Fibroblast of lung (primary cell): Measurements from ENCODE around the gene PLEKHA6. TPM values are rescaled to one million over a fixed set of nuclear protein-coding genes. Genes with fewer than 3 reads are reported as not detected.

Experiments
- DNase-seq, 2 donors: peaks; one replicate each; pipeline versions ENCODE4 v3.0.0 to v3.0.0-alpha.2; 2010; ENCODE audit warnings: low read depth in 2 of 2
- H2AFZ ChIP-seq: 2 replicates; pipeline ENCODE4 v1.5.1; 2012; ENCODE audit warnings: low read length, control low read depth, inconsistent platforms
- H3K27ac ChIP-seq: 2 replicates; pipeline ENCODE4 v1.5.1; 2011; ENCODE audit warnings: low read length, control low read depth; ENCODE audit not compliant: insufficient read depth
- H3K27me3 ChIP-seq: 2 replicates; pipeline ENCODE4 v1.5.1; 2011; ENCODE audit warnings: mild to moderate bottlenecking, low read length; ENCODE audit not compliant: control insufficient read depth, insufficient read depth
- H3K36me3 ChIP-seq: 2 replicates; pipeline ENCODE4 v1.5.1; 2011; ENCODE audit warnings: low read length; ENCODE audit not compliant: control insufficient read depth, insufficient read depth
- H3K4me1 ChIP-seq: 2 replicates; pipeline ENCODE4 v1.5.1; 2011; ENCODE audit warnings: low read length; ENCODE audit not compliant: control insufficient read depth, insufficient read depth; ENCODE audit errors: extremely low read depth
- H3K4me2 ChIP-seq: 2 replicates; pipeline ENCODE4 v1.5.1; 2011; ENCODE audit warnings: low read length, control low read depth; ENCODE audit not compliant: insufficient read depth; ENCODE audit errors: extremely low read depth
- H3K4me3 ChIP-seq, 4 experiments: fragments of 200-600 bp in 1 of 4; sonication (generic) in 1 of 4; replicated peaks in 1 of 4; 2 replicates each; pipeline ENCODE4 v1.5.1; 2011 to 2016; ENCODE audit warnings: low read length in 4 of 4, low read depth in 3 of 4, mild to moderate bottlenecking in 3 of 4, control low read depth in 2 of 4, inconsistent platforms in 1 of 4, mixed read lengths in 1 of 4; ENCODE audit not compliant: insufficient read depth in 1 of 4; ENCODE audit errors: control extremely low read depth in 1 of 4
- H3K79me2 ChIP-seq: 2 replicates; pipeline ENCODE4 v1.5.1; 2012; ENCODE audit warnings: mild to moderate bottlenecking, low read length, inconsistent platforms; ENCODE audit not compliant: control insufficient read depth, insufficient read depth
- H3K9ac ChIP-seq: 2 replicates; pipeline ENCODE4 v1.5.1; 2011; ENCODE audit warnings: mild to moderate bottlenecking, low read length, control low read depth; ENCODE audit not compliant: insufficient read depth
- H3K9me3 ChIP-seq: 2 replicates; pipeline ENCODE4 v1.5.1; 2012; ENCODE audit warnings: low read depth, low read length; ENCODE audit not compliant: control insufficient read depth, insufficient read depth
- H4K20me1 ChIP-seq: 2 replicates; pipeline ENCODE4 v1.5.1; 2011; ENCODE audit warnings: low read length; ENCODE audit not compliant: control insufficient read depth, insufficient read depth; ENCODE audit errors: extremely low read depth
- EZH2 ChIP-seq: IDR thresholded peaks from 2 replicates; pipeline ENCODE4 v1.5.1; 2012; ENCODE audit warnings: low read length, control low read depth, mild to moderate bottlenecking; ENCODE audit errors: missing control alignments
- polyA plus RNA-seq, 2 donors: library from polyadenylated mRNA; depleted of rRNA in 1 of 2; stranded (reverse) in 1 of 2; unstranded in 1 of 2; fragments of >200 nt; gene quantifications; 2 replicates each; pipeline ENCODE4 v1.2.1, GENCODE V29; 2011 to 2012; ENCODE audit warnings: missing spikeins in 1 of 2
- total RNA-seq: library from RNA; depleted of rRNA; stranded (reverse); fragments of >200 nt; gene quantifications from 2 replicates; pipeline ENCODE4 v1.2.1, GENCODE V29; 2014
- TF ChIP-seq, protein P1 (sequence below), 2 donors: IDR thresholded peaks in 1 of 2; conservative IDR thresholded peaks in 1 of 2; 1 replicate in 1 of 2; 2 replicates in 1 of 2; pipeline ENCODE4 v1.5.1; 2011 to 2012; ENCODE audit warnings: low read length in 2 of 2, control low read depth in 1 of 2, inconsistent platforms in 1 of 2, low read depth in 1 of 2, mild to moderate bottlenecking in 1 of 2

The PLEKHA6 gene
- total and polyA plus RNA-seq, 2 donors (not counting 1 experiment from before 2014, with no cell fraction given), result 3.8 to 4.3 TPM

DNA sequence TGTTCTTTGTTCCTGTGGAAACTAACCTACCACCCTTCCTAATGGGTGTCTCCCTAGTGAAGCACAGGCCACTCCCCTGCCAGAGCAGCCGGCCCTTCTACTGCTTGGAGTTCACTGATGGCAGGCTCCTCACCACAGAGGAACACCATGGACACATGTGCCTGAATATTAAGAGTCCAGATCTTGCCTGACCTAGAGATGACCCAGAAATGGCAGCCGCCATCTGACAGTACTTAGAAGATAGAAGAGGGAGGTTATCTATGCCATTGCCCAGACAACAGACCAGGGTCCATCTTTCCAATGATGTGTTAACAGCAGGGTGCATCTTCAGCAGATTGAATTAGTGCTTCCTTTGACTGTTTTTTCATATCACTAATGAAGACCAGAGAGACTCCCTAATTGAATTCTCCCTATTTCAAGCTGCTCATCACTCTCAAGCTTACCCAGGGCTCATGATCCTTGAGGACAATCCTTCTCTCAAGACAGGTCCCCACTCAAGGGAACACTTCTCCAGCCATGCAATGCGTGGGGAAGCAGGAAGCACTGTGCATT, 59.8 kb downstream of the PLEKHA6 start:
- no peak for TF ChIP-seq EZH2
- TF ChIP-seq, protein P1, sequence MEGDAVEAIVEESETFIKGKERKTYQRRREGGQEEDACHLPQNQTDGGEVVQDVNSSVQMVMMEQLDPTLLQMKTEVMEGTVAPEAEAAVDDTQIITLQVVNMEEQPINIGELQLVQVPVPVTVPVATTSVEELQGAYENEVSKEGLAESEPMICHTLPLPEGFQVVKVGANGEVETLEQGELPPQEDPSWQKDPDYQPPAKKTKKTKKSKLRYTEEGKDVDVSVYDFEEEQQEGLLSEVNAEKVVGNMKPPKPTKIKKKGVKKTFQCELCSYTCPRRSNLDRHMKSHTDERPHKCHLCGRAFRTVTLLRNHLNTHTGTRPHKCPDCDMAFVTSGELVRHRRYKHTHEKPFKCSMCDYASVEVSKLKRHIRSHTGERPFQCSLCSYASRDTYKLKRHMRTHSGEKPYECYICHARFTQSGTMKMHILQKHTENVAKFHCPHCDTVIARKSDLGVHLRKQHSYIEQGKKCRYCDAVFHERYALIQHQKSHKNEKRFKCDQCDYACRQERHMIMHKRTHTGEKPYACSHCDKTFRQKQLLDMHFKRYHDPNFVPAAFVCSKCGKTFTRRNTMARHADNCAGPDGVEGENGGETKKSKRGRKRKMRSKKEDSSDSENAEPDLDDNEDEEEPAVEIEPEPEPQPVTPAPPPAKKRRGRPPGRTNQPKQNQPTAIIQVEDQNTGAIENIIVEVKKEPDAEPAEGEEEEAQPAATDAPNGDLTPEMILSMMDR (conservative IDR thresholded peaks at IDR 0.05 in 1 of 2, IDR thresholded peaks at IDR 0.05 in 1 of 2; ENCODE audit: low read depth in 1 of 2, low read length in 2 of 2), result no peak
- Histone ChIP-seq H3K4me2 (no peak overlapping the region), H3K27me3 (peaks cover under 1% of the 10 kb centered on the region), H3K4me1 (peaks cover 24% of the 10 kb centered on the region), H3K27ac (no peak overlapping the region), H3K4me3 (no peak overlapping the region), H4K20me1 (no peaks in the 10 kb centered on the region), H3K79me2 (no peaks in the 10 kb centered on the region), H3K9ac (no peak overlapping the region), H3K9me3 (no peaks in the 10 kb centered on the region), H3K36me3 (no peaks in the 10 kb centered on the region), H2AFZ (no peak overlapping the region)
- DNase-seq, result no peak

DNA sequence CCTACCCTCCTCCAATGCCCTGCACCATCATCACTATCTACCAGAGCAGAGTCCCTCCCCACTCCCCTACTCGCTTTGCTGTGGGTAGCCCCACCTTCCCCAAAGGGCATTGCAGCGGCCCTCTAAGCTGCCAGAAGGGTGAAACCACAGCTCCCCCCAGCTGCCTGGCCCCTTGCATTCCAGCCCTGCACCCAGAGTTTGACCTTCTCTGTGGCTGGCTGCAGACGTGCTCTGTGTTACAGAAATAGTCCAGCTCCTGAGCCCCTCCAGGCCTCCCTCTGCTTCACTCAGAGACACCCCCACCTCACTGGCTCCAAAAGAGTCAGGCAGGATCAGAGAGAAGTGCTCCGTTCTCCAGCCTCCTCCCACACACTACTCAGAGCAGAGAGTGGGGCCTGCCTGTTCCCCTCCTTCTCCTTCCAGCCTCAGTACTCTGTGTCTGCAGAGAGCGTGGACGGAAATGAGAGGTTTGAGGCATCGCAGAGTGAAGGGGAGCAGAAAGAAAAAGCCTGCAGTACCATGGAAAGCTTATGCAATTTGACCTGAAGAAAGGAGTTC, 63.2 kb downstream of the PLEKHA6 start:
- H3K4me2 ChIP-seq, result peak overlapping the region; percentile 9
- H3K4me1 ChIP-seq, result peaks cover 34% of the 10 kb centered on the region
- H3K79me2 ChIP-seq, result no peaks in the 10 kb centered on the region
- H3K27ac ChIP-seq, result no peak overlapping the region
- H4K20me1 ChIP-seq, result no peaks in the 10 kb centered on the region
- no peaks in the 10 kb centered on the region for H3K36me3 ChIP-seq
- H3K4me3 ChIP-seq, result no peak overlapping the region
- no peaks in the 10 kb centered on the region for H3K9me3 ChIP-seq
- H3K27me3 ChIP-seq, result no peaks in the 10 kb centered on the region
- H3K9ac ChIP-seq, result no peak overlapping the region
- no peak for TF ChIP-seq EZH2
- TF ChIP-seq, protein P1 (conservative IDR thresholded peaks at IDR 0.05 in 1 of 2, IDR thresholded peaks at IDR 0.05 in 1 of 2; ENCODE audit: low read depth in 1 of 2, low read length in 2 of 2), result no peak
- H2AFZ ChIP-seq, result no peak overlapping the region
- DNase-seq, result peak; percentile 87 to 89

DNA sequence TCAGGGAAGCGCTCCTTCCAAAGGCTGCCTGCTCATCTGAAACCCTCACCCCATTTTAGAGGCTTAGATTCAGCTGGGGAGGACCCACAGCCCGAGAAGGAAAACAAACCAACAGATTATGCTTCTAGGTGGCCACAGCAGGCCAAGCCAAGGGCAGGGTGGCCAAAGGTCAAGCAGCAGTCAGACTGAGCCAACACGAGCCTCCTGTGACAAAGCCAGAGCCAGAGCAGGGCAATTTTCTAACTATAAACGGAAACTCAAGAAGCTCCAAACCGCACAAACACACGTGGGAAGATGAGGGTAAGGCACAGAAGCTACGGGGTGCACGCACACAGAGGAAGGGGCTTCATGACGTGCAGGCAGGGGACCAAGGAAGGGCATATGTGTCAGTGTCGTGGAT, 64.1 kb downstream of the PLEKHA6 start:
- peak in 1 of 2 donors; percentile 51 for DNase-seq

More for the DNA sequence above, 64.1 kb downstream of the PLEKHA6 start:
- no peak overlapping the region for H3K9ac ChIP-seq
- H2AFZ ChIP-seq, result no peak overlapping the region
- H3K4me2 ChIP-seq, result peak overlapping the region; percentile 9
- peaks cover 34% of the 10 kb centered on the region for H3K4me1 ChIP-seq
- no peaks in the 10 kb centered on the region for H3K27me3 ChIP-seq
- no peak overlapping the region for H3K4me3 ChIP-seq
- no peaks in the 10 kb centered on the region for H4K20me1 ChIP-seq
- H3K79me2 ChIP-seq, result no peaks in the 10 kb centered on the region
- no peaks in the 10 kb centered on the region for H3K9me3 ChIP-seq
- peak overlapping the region; percentile 12 for H3K27ac ChIP-seq
- no peak for TF ChIP-seq EZH2
- TF ChIP-seq, protein P1 (conservative IDR thresholded peaks at IDR 0.05 in 1 of 2, IDR thresholded peaks at IDR 0.05 in 1 of 2; ENCODE audit: low read depth in 1 of 2, low read length in 2 of 2), result no peak
- no peaks in the 10 kb centered on the region for H3K36me3 ChIP-seq
